Lung (tissue), 12 donors: ENCODE measurements around the gene DLST. TPM values are rescaled to one million over a fixed set of nuclear protein-coding genes. Genes with fewer than 3 reads are reported as not detected.

ENCODE experiments used
- ATAC-seq: fragments of 200-7000 bp; cut with Tn5 transposase; one replicate; pipeline ENCODE4 v1.9.1; 2020; ENCODE audit warnings: moderate number of reproducible peaks; ENCODE audit not compliant: insufficient read depth, low FRiP score
- DNase-seq, 3 donors: peaks; one replicate each; pipeline ENCODE4 v3.0.0-alpha.2; 2013 to 2017
- H3K27ac ChIP-seq, 2 donors: one replicate each; pipeline ENCODE4 v1.5.1; 2013; ENCODE audit warnings: mild to moderate bottlenecking in 2 of 2, moderate library complexity in 2 of 2, control low read depth in 1 of 2, inconsistent platforms in 1 of 2, low read depth in 1 of 2, low read length in 1 of 2
- H3K27me3 ChIP-seq, 3 donors: one replicate each; pipeline ENCODE4 v1.5.1; 2013; ENCODE audit warnings: low read length in 2 of 3; ENCODE audit not compliant: control insufficient read depth in 3 of 3, insufficient read depth in 3 of 3
- H3K36me3 ChIP-seq, 4 donors: one replicate each; pipeline ENCODE4 v1.5.1; 2013; ENCODE audit warnings: low read length in 4 of 4, mild to moderate bottlenecking in 1 of 4, moderate library complexity in 1 of 4; ENCODE audit not compliant: control insufficient read depth in 4 of 4, insufficient read depth in 4 of 4
- H3K4me1 ChIP-seq, 5 donors: one replicate each; pipeline ENCODE4 v1.5.1; 2013; ENCODE audit warnings: low read length in 5 of 5, mild to moderate bottlenecking in 2 of 5, moderate library complexity in 1 of 5; ENCODE audit not compliant: control insufficient read depth in 5 of 5, insufficient read depth in 5 of 5
- H3K4me3 ChIP-seq: one replicate; pipeline ENCODE4 v1.5.1; 2013; ENCODE audit warnings: mild to moderate bottlenecking, control low read depth, moderate library complexity
- H3K9ac ChIP-seq, 2 donors: one replicate each; pipeline ENCODE4 v1.5.1; 2013; ENCODE audit warnings: low read length in 2 of 2, control low read depth in 1 of 2; ENCODE audit not compliant: insufficient read depth in 1 of 2
- H3K9me3 ChIP-seq, 4 donors: one replicate each; pipeline ENCODE4 v1.5.1; 2013; ENCODE audit warnings: low read length in 3 of 4, mild to moderate bottlenecking in 1 of 4, moderate library complexity in 1 of 4; ENCODE audit not compliant: control insufficient read depth in 4 of 4, insufficient read depth in 3 of 4
- CTCF ChIP-seq: IDR thresholded peaks from 2 replicates; pipeline ENCODE4 v1.5.1; 2012; ENCODE audit warnings: mild to moderate bottlenecking; ENCODE audit errors: control extremely low read depth, extremely low read depth
- WGBS, 2 donors: extraction: QIAGEN DNeasy Blood & Tissue Kit; methylation state at CpG; one replicate each; pipeline ENCODE4 v1.1.7; 2013; 5-methylcytosine and 5-hydroxymethylcytosine counted together
- polyA plus RNA-seq, 2 donors: library from polyadenylated mRNA; stranded (reverse); fragments of 200-250 nt; gene quantifications; one replicate each; pipeline ENCODE4 v1.2.1, GENCODE V29; 2013
- total RNA-seq, 2 donors: library from RNA; depleted of rRNA in 1 of 2; stranded (reverse); fragments of >200 nt in 1 of 2; gene quantifications; one replicate each; pipeline ENCODE4 v1.2.1, GENCODE V29; 2014 to 2021
- donor health status: control.
- donor health status: control.
- donor health status: Bipolar disorder and iron deficiency.
- donor health status: healthy.
- donor health status: DM: yes; HTN: yes; CAD: no.

The DLST gene
- total and polyA plus RNA-seq, 4 donors: 37.3 to 79.1 (median 69.5) TPM

GRCh38 chr14:74868739-74869138, 13.0 kb upstream of the DLST start:
- 93 to 98% methylated on average over 8 of the region's 8 CpGs for WGBS, 2 donors
- no peaks in the 10 kb centered on the region for H3K27me3 ChIP-seq
- H3K9ac ChIP-seq: no peak overlapping the region

GRCh38 chr14:74871819-74872218, 9.9 kb upstream of the DLST start:
- no peaks in the 10 kb centered on the region for H3K36me3 ChIP-seq
- H3K27me3 ChIP-seq: no peaks in the 10 kb centered on the region
- TF ChIP-seq CTCF: no peak
- H3K27ac ChIP-seq: no peak overlapping the region
- peaks cover 0 to 3% (median 0%) of the 10 kb centered on the region in 5 donors for H3K4me1 ChIP-seq
- DNase-seq: no peak
- ATAC-seq: no peak
- no peak overlapping the region for H3K9ac ChIP-seq
- no peaks in the 10 kb centered on the region for H3K9me3 ChIP-seq
- no peak overlapping the region for H3K4me3 ChIP-seq
- WGBS, 2 donors: 85 to 93% methylated on average over 4 of the region's 4 CpGs

More at GRCh38 chr14:74868739-74869138, 13.0 kb upstream of the DLST start:
- Histone ChIP-seq H3K36me3 (no peaks in the 10 kb centered on the region), H3K4me1 (peaks cover 0 to 1% (median 0%) of the 10 kb centered on the region in 5 donors), H3K9me3 (no peaks in the 10 kb centered on the region), H3K4me3 (no peak overlapping the region), H3K27ac (no peak overlapping the region)
- DNase-seq: no peak
- TF ChIP-seq CTCF: no peak
- ATAC-seq: no peak

GRCh38 chr14:74875204-74875603, 6.5 kb upstream of the DLST start:
- no peak for TF ChIP-seq CTCF
- DNase-seq (no peak), ATAC-seq (no peak)
- Histone ChIP-seq H3K9ac (no peak overlapping the region), H3K4me3 (no peak overlapping the region), H3K36me3 (no peaks in the 10 kb centered on the region), H3K27ac (no peak overlapping the region), H3K9me3 (no peaks in the 10 kb centered on the region), H3K27me3 (no peaks in the 10 kb centered on the region), H3K4me1 (peaks cover 0 to 2% (median 0%) of the 10 kb centered on the region in 5 donors)
- WGBS, 2 donors: 94 to 95% methylated on average over 5 of the region's 5 CpGs
